Non-pigmented ciliary epithelial cell (primary cell): ENCODE data around the gene OR4A16.

Experiments
- DNase-seq: peaks from one replicate; pipeline ENCODE4 v3.0.0-alpha.2; 2010; ENCODE audit warnings: low read depth

The OR4A16 gene, protein sequence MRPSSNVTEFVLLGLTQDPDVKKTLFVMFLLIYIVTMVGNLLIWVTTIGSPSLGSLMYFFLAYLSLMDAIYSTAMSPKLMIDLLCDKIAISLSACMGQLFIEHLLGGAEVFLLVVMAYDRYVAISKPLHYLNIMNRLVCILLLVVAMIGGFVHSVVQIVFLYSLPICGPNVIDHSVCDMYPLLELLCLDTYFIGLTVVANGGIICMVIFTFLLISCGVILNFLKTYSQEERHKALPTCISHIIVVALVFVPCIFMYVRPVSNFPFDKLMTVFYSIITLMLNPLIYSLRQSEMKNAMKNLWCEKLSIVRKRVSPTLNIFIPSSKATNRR

DNA sequence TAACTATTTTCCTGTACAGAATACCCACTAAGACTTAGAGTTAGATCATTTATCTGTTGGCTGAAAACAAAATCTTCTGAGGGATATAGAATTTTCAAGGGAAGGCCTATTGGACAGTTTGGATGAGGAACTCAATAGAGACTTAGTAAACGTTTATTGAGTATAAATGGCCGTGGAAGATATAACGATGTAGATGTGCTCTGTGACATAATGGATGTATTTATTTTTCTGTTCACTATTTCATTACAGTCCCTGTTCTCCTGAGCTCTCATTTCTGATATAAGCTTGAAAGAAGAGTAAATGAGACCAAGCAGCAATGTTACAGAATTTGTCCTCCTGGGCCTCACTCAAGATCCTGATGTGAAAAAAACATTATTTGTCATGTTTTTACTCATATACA lies at the start of gene OR4A16:
OR4A16 (plus strand) TSS at position 301 of the 400 bp plus-strand sequence; CDS start at position 301, 0 bp downstream.
- no peak for DNase-seq

DNA sequence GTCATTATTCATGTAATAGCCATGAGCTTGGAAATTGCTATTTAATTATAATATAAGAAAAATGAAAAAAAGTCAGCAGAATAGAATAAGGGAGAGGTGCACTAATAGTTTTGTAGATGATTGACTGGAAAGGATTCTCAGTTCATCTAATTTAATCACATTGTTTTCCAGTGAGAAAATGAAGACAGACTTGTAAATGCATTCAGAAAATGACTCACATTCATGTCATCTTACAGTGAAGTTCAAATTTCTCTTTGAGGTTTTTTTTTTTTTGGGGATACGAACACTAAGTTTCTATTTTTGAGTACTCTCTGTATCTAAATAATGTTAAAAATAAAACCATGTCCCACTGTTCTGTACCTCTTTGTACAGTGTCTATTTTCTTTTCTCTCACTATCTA lies 18.5 kb upstream of the OR4A16 start:
- no peak for DNase-seq

DNA sequence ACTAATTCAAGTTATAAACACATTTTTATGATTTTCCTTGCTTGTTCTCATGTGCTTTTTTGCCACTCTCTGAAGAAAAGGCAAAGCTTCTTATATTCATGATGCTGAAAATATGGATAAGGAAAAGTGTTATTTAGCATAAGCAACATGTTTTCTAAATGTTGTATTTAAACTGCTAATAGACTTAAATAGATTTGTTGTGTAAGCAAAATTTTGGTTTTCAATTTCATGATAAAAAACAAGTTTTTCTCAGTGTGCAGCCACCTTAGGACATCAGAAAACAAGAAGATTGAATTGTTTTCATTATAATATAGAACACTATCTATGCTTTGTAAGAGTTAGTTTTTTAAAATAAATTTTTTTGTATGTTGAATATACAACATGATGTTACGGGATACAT lies 2.3 kb downstream of the OR4A16 start:
- no peak for DNase-seq

DNA sequence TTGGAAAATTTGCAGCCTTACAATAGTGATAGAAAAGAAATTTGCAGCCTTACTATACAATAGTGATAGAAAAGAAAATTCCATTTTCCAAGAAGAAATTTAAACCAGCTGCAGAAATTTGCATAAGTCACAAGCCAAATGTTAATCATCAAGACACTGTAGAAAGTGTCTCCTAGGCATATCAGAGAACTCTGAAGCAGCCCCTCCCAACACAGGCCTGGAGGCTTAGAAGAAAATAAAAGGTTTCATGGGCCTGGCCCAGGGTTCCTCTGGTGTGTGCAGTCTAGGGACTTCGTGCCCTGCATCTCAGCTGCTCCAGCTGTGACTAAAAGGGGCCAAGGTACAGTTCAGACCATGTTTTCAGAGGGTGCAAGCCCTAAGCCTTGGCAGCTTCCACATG lies 6.0 kb downstream of the OR4A16 start:
- DNase-seq, result no peak

DNA sequence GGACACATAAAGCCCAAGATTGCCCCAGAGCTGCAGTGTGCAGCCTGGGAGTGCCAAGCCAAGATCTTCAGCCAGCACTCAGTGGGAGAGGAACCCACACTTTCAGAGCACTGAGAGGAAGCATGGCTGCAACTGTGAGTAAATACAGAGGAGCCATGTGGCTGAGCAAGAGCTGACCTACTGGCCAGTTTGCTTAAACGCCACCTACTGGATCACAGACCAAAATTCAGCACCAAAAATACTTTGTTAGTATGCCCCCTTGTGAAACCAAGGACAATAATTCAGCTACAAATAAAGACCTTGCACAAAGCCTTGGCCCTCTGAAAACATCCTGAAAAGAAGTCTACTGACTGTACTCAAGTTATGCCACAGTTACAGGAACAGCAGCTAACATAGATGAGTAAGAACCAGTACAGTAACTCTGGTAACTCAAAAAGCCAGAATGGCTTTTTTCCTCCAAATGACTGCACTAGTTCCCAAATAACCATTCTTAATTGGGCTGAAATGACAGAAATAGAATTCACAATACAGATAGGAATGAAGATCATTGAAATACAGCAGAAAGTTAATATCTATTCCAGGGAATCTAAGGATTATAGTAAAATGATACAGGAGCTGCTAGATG lies 14.7 kb downstream of the OR4A16 start:
- DNase-seq, result no peak

DNA sequence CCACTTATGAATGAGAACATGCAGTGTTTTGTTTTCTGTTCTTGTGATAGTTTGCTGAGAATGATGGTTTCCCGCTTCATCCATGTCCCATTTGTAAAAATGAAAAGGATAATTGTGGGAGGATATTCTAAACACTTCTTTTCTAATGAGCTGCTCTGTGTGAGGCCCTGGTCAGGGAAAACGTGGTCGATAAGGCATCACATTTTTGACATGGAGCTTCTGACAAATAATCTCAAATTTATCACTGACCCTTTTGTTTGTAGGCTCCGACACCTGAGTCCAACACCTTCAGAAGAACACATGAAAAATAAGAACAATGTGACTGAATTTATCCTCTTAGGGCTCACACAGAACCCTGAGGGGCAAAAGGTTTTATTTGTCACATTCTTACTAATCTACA lies 24.7 kb downstream of the OR4A16 start, which contains the start of gene OR4A15:
OR4A15 (plus strand) TSS at position 301 of the 400 bp plus-strand sequence; CDS start at position 301, 0 bp downstream.
- DNase-seq, result no peak
